IPS DF 6.9 (cell line): ENCODE measurements around the gene SRSF10.
"Not testable (repeated sequence)": the region's sequence is repeated elsewhere in the genome, so short reads cannot be mapped to it uniquely, and the experiment has no call there.

ENCODE experiments used
- DNase-seq: peaks from one replicate; pipeline ENCODE4 v3.0.0-alpha.2; 2013; ENCODE audit warnings: low read depth, low spot score
- H3K27ac ChIP-seq: one replicate; pipeline ENCODE4 v1.5.1; 2013; ENCODE audit warnings: low read length, control low read depth
- H3K27me3 ChIP-seq: 2 replicates; pipeline ENCODE4 v1.6.1; 2013; ENCODE audit warnings: mild to moderate bottlenecking, low read length; ENCODE audit not compliant: control insufficient read depth, insufficient read depth
- H3K36me3 ChIP-seq: 2 replicates; pipeline ENCODE4 v1.6.1; 2013; ENCODE audit warnings: low read length; ENCODE audit not compliant: control insufficient read depth, insufficient read depth
- H3K4me1 ChIP-seq: 2 replicates; pipeline ENCODE4 v1.6.1; 2013; ENCODE audit warnings: low read length; ENCODE audit not compliant: control insufficient read depth, insufficient read depth
- H3K4me3 ChIP-seq: 2 replicates; pipeline ENCODE4 v1.5.1; 2013; ENCODE audit warnings: mild to moderate bottlenecking, low read length
- H3K9me3 ChIP-seq: 2 replicates; pipeline ENCODE4 v1.6.1; 2013; ENCODE audit warnings: low read length, inconsistent platforms; ENCODE audit not compliant: control insufficient read depth, insufficient read depth
- WGBS: extraction: QIAGEN DNeasy Blood & Tissue Kit; methylation state at CpG from one replicate; pipeline ENCODE4 v1.1.7; 2013; ENCODE audit warnings: mixed read lengths, missing lambda C conversion rate; ENCODE audit not compliant: insufficient read length, insufficient coverage; 5-methylcytosine and 5-hydroxymethylcytosine counted together

The SRSF10 gene

DNA sequence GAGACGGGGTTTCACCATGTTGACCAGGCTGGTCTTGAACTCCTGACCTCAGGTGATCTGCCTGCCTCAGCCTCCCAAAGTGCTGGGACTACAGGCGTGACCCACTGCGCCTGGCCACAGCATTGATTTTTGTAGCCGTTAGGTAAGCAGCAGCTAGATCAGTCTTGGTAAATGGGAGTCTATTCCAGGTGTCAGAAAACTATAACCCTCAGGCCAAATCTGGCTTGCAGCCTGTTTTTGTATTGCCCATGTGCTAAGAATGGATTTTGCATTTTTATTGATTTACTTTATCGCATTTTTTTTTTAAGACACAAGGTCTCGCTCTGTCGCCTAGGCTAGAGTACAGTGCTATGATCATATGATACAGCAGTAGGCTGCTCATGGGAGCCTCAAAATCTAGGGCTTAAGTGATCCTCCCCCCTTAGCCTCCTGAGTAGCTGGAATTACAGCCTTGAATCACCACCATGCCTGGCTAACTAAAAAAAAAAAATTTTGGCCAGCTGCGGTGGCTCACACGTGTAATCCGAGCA, 16.6 kb upstream of the SRSF10 start:
- H3K27me3 ChIP-seq: no peaks in the 10 kb centered on the region
- DNase-seq: no peak
- no peak overlapping the region for H3K4me3 ChIP-seq
- H3K36me3 ChIP-seq: no peaks in the 10 kb centered on the region
- no peaks in the 10 kb centered on the region for H3K9me3 ChIP-seq
- H3K27ac ChIP-seq: no peak overlapping the region
- H3K4me1 ChIP-seq: no peaks in the 10 kb centered on the region
- WGBS: no CpG with 5 or more reads among the region's 10 CpGs

DNA sequence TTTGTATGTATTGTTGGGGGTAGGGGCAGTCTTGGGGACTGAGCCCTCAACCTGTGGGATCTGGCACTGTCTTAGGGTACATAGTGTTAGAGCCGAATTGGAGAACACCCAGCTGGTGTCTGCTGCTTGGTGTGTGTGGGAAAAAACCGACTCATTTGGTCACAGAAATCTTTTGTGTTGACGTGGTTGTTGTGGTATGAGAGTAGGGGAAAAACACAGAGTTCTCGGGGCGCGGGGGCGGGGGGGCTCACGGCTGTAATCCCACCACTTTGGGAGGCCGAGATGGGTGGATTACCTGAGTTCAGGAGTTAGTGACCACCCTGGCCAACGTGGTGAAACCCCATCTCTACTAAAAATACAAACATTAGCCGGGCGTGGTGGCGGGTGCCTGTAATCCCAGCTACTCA, 15.3 kb upstream of the SRSF10 start:
- Histone ChIP-seq H3K4me1 (no peaks in the 10 kb centered on the region), H3K9me3 (no peaks in the 10 kb centered on the region), H3K4me3 (no peak overlapping the region), H3K27ac (no peak overlapping the region), H3K27me3 (no peaks in the 10 kb centered on the region), H3K36me3 (no peaks in the 10 kb centered on the region)
- no CpG with 5 or more reads among the region's 13 CpGs for WGBS
- no peak for DNase-seq

DNA sequence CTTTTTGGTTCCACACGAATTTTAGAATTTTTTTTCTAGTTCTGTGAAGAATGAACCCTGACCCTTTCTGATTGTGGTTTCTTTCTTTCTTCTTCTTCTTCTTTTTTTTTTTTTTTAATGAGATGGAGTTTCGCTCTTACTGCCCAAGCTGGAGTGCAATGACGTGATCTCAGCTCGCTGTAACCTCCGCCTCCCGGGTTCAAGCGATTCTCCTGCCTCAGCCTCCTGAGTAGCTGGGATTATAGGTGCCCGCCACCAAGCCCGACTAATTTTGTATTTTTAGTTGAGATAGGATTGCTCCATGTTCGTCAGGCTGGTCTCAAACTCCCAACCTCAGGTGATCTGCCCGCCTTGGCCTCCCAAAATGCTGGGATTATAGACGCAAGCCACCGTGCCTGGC, 11.9 kb upstream of the SRSF10 start:
- H3K27ac ChIP-seq, DNase-seq, H3K36me3 ChIP-seq, H3K4me3 ChIP-seq, H3K4me1 ChIP-seq, H3K27me3 ChIP-seq, H3K9me3 ChIP-seq: not testable (repeated sequence)
- no CpG with 5 or more reads among the region's 13 CpGs for WGBS

DNA sequence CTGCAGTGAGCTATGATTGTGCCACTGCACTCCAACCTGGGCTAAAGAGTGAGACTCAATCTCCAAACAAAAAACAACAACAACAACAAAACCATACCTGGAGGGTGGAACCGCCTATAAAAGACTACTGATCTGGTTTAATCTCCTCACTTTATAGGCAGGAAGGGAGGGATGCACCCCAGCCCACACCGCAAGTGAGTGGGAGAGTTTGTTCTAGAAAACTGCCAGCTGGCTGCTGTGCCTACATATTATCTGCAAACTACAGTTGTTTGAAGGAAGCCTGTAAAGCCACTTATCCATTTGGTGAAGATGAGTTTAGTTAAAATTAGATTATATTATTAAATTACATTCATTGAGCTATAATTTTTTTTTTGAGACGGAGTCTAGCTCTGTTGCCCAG, 9.1 kb upstream of the SRSF10 start:
- DNase-seq: no peak
- H3K9me3 ChIP-seq: no peaks in the 10 kb centered on the region
- no CpG with 5 or more reads among the region's 3 CpGs for WGBS
- no peak overlapping the region for H3K4me3 ChIP-seq
- no peak overlapping the region for H3K27ac ChIP-seq
- no peaks in the 10 kb centered on the region for H3K36me3 ChIP-seq
- no peaks in the 10 kb centered on the region for H3K4me1 ChIP-seq
- H3K27me3 ChIP-seq: no peaks in the 10 kb centered on the region

DNA sequence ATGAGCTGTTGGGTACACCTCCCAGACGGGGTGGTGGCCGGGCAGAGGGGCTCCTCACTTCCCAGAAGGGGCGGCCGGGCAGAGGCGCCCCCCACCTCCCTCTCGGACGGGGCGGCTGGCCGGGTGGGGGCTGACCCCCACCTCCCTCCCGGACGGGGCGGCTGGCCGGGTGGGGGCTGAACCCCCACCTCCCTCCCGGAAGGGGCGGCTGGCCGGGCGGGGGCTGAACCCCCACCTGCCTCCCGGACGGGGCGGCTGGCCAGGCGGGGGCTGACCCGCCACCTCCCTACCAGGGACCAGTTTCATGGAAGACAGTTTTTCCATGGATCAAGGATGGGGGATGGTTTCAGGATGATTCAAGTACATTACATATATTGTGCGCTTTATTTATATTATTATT, 6.9 kb upstream of the SRSF10 start:
- H3K27ac ChIP-seq, H3K36me3 ChIP-seq, H3K4me3 ChIP-seq, H3K4me1 ChIP-seq, H3K27me3 ChIP-seq, DNase-seq, H3K9me3 ChIP-seq: not testable (repeated sequence)
- WGBS: no CpG with 5 or more reads among the region's 23 CpGs

DNA sequence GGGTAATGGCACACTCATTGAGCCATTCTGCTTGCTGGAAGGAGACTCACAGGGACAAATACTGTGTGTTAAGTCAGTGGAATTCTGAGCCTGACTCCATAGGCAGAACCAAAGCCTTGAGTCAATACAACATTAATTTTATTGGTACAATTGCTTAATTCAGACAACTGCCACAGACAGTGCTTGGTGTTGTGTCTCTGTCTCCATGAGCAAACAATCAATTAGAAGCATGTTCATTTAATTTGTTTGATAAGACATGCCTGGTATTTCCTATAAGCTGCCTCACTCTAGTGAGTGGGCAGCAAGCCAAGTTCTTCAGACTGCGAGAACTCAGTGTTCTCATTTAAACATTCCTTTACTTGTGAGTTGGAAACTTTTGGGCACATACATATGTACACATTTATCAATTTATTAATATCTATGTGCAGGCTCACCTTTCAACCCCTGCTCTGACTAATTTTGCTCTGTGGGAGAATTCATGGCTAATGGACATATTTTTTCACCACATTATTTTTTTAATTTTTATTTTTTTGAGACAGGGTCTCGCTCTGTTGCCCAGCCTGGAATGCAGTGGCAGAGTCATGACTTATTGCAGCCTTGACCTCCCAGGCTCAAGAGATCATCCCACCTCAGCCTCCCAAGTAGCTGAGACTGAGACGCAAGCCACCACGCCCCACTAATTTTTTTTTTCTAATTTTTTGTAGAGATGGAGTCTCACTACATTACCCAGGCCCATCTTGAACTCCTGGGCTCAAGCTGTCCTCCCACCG, 4.5 kb upstream of the SRSF10 start:
- H3K27me3 ChIP-seq: no peaks in the 10 kb centered on the region
- no peak overlapping the region for H3K27ac ChIP-seq
- no peak for DNase-seq
- H3K9me3 ChIP-seq: no peaks in the 10 kb centered on the region
- no peaks in the 10 kb centered on the region for H3K36me3 ChIP-seq
- H3K4me3 ChIP-seq: no peak overlapping the region
- WGBS: no CpG with 5 or more reads among the region's 5 CpGs
- H3K4me1 ChIP-seq: 0 out of 2 replicates have a peak, but pooled peaks cover 1% of the 10 kb centered on the region

DNA sequence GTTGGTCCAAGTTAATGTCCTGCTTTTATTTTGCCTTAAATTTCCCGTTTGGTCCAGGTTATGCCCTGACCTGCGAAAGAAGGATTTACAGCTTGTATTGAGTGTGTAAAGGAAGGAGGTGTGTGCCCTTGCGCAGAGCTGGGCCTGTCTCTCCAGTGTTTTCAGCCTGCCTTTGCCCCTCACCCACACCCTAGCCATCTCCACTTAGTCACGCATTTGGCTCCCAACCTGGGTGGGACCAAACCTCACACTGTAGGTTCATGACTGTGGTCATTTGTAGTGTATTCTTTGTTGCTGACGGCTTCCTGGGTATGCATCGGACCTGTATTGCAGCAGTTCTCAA, 572 bp upstream of the SRSF10 start:
- Histone ChIP-seq H3K27ac (peak overlapping the region; percentile 10), H3K9me3 (no peaks in the 10 kb centered on the region), H3K36me3 (no peaks in the 10 kb centered on the region), H3K27me3 (no peaks in the 10 kb centered on the region), H3K4me1 (0 out of 2 replicates have a peak, but pooled peaks cover 1% of the 10 kb centered on the region), H3K4me3 (no peak overlapping the region)
- DNase-seq: no peak
- WGBS: no CpG with 5 or more reads among the region's 6 CpGs

DNA sequence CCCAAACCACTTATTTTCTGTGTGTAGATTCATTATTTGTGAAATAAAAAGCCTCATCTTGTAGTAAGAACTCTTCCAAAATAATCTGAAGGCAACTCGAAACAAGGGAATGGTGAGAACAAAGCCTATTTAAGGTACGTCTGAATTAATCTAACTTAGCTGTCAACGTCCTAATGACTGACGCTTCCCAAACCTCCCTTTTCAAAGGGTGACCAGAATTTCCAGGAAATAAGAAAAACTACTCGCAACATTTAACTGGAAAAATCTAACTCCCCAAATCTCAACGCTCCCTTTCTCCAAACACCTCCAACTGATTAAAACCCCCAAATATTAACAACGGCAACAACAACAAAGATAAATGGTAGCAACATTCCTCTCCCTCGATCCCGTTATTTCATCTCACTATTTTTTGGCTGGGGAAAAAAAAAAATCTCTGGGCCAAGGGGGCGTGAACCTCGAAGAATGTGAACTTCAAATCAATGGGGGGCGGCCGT, 693 bp downstream of the SRSF10 start:
- peak overlapping the region; percentile 92; the same call in 1 of the 2 replicates for H3K4me3 ChIP-seq
- H3K27me3 ChIP-seq: no peaks in the 10 kb centered on the region
- DNase-seq: no peak
- 0 out of 2 replicates have a peak, but pooled peaks cover 1% of the 10 kb centered on the region for H3K4me1 ChIP-seq
- peaks cover 2% of the 10 kb centered on the region; the same call in 1 of the 2 replicates for H3K36me3 ChIP-seq
- no peaks in the 10 kb centered on the region for H3K9me3 ChIP-seq
- no peak overlapping the region for H3K27ac ChIP-seq
- no CpG with 5 or more reads among the region's 13 CpGs for WGBS

DNA sequence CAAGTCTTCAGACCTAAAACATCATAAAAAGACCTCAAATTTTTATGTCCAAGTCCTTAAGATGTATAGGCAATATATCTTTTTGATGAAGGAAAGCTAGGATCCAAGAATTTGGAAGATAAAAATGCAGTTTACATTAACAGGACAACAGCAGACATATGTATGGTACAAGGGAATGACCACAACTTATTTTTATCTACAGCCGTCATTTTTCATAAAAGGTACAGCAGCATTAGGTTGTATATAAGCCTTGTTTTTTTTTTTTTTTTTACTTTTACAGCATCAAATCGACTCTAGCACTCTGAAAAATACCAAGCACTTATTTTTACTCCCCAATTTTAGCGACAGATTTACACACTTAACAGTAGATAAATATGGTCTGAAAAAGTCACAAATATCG, 1.3 kb downstream of the SRSF10 start:
- Histone ChIP-seq H3K27ac (no peak overlapping the region), H3K4me3 (peak overlapping the region; percentile 2; the same call in 1 of the 2 replicates), H3K36me3 (peaks cover 2% of the 10 kb centered on the region; the same call in 1 of the 2 replicates), H3K27me3 (no peaks in the 10 kb centered on the region), H3K9me3 (no peaks in the 10 kb centered on the region), H3K4me1 (0 out of 2 replicates have a peak, but pooled peaks cover 1% of the 10 kb centered on the region)
- no CpG with 5 or more reads among the region's 4 CpGs for WGBS
- DNase-seq: no peak

DNA sequence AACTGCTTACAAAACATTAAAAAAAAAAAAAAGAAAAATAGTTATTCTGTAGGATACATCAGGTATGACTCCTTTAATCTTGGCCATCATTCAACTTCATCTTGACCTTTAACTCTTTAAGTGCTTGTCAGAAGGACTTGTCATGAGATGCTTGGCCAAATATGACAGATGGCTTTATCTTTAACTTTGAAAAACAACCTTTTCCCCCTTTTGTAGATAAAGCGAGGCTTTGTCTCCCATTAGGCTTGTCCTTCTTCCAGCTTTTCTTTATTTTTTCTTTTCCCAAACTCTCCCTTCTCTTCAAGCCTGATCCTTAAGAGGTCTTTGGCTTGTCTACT, 2.3 kb downstream of the SRSF10 start:
- Histone ChIP-seq H3K36me3 (peaks cover 2% of the 10 kb centered on the region; the same call in 1 of the 2 replicates), H3K27me3 (no peaks in the 10 kb centered on the region), H3K27ac (no peak overlapping the region), H3K9me3 (no peaks in the 10 kb centered on the region), H3K4me1 (0 out of 2 replicates have a peak, but pooled peaks cover 1% of the 10 kb centered on the region), H3K4me3 (no peak overlapping the region)
- WGBS: no CpG with 5 or more reads among the region's 1 CpG
- DNase-seq: no peak
